ENCODE measurements around the gene SRGN.

DNA sequence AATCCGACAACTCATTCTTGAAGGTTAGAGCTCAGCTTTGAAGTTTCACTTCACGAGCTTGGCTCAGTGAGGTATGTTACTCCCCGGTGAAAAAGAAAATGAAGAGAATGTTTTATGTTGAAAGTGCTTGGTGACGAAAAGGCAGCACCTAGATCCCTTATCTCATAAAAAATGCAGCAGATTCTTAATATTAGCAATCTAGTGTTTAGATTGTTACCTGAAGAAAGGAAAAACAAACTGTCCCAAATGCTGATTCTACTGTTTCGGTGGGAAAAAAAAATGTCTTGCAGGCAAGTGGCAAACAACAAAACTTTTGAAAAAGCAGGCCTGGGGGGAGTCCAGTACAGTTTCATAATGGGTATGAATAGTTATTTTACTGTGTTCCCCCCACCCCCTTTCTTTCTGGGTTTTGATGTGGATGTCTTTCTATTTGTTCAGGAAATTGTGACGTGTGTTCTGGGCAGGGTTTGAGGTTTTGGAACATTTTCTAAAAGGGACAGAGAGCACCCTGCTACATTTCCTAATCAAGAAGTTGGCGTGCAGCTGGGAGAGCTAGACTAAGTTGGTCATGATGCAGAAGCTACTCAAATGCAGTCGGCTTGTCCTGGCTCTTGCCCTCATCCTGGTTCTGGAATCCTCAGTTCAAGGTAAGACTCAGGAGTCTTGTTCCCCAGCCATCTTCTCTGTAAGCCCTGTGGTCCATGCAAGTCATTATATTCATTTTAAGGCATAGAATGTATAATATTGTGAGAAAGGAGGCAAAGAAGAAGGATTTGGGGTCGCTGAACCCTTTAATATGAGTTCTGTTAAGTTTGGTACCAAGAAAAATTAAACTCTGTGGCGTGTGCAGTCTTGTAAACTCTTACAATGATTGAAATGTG, at the start of gene SRGN:
- TF ChIP-seq, protein P1, sequence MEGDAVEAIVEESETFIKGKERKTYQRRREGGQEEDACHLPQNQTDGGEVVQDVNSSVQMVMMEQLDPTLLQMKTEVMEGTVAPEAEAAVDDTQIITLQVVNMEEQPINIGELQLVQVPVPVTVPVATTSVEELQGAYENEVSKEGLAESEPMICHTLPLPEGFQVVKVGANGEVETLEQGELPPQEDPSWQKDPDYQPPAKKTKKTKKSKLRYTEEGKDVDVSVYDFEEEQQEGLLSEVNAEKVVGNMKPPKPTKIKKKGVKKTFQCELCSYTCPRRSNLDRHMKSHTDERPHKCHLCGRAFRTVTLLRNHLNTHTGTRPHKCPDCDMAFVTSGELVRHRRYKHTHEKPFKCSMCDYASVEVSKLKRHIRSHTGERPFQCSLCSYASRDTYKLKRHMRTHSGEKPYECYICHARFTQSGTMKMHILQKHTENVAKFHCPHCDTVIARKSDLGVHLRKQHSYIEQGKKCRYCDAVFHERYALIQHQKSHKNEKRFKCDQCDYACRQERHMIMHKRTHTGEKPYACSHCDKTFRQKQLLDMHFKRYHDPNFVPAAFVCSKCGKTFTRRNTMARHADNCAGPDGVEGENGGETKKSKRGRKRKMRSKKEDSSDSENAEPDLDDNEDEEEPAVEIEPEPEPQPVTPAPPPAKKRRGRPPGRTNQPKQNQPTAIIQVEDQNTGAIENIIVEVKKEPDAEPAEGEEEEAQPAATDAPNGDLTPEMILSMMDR (IDR thresholded peaks at IDR 0.05; ENCODE audit: low read length): no peak
- no peak for TF ChIP-seq EZH2 (optimal IDR thresholded peaks at IDR 0.05; ENCODE audit: low read depth, low read length)
- TF ChIP-seq EZH2phosphoT487 (IDR thresholded peaks at IDR 0.05; ENCODE audit: low read length): no peak
